HG02943 (cell line): ENCODE data around the gene RABAC1.
"Not testable (repeated sequence)": the region's sequence is repeated elsewhere in the genome, so short reads cannot be mapped to it uniquely, and the experiment has no call there.

ENCODE experiments used
- ATAC-seq: cut with Tn5 transposase; IDR thresholded peaks from one replicate; pipeline ENCODE4 v1.9.1; 2021; ENCODE audit warnings: mild to moderate bottlenecking, low read depth, moderate library complexity; ENCODE audit not compliant: unreplicated experiment

RABAC1 gene

GRCh38 chr19:41951686-41952172 lies 7.4 kb downstream of the RABAC1 start:
- no peak for ATAC-seq

GRCh38 chr19:41947091-41947490 lies 12.0 kb downstream of the RABAC1 start:
- no peak for ATAC-seq

GRCh38 chr19:41945135-41945766 lies 13.9 kb downstream of the RABAC1 start:
- peak; percentile 86 for ATAC-seq

GRCh38 chr19:41944336-41944735 lies 14.8 kb downstream of the RABAC1 start:
- no peak for ATAC-seq

- ATAC-seq, result no peak
Observed at GRCh38 chr19:41941410-41942202, 17.5 kb downstream of the RABAC1 start.

- ATAC-seq, result no peak
Observed at GRCh38 chr19:41940731-41941409, 18.3 kb downstream of the RABAC1 start.

- no peak for ATAC-seq
Observed at GRCh38 chr19:41939861-41940730, 19.0 kb downstream of the RABAC1 start.

GRCh38 chr19:41939209-41939608 lies 19.9 kb downstream of the RABAC1 start:
- ATAC-seq, result not testable (repeated sequence)

GRCh38 chr19:41937525-41938468 lies 21.3 kb downstream of the RABAC1 start:
- ATAC-seq, result no peak

GRCh38 chr19:41936961-41937360 lies 22.2 kb downstream of the RABAC1 start:
- no peak for ATAC-seq

GRCh38 chr19:41936416-41936850 lies 22.7 kb downstream of the RABAC1 start:
- ATAC-seq, result no peak

- no peak for ATAC-seq
Observed at GRCh38 chr19:41935760-41936415, 23.2 kb downstream of the RABAC1 start.

GRCh38 chr19:41934849-41935374 lies 24.2 kb downstream of the RABAC1 start:
- no peak for ATAC-seq

- no peak for ATAC-seq
Observed at GRCh38 chr19:41933693-41934426, 25.3 kb downstream of the RABAC1 start.

GRCh38 chr19:41932720-41933332 lies 26.3 kb downstream of the RABAC1 start:
- no peak for ATAC-seq

- ATAC-seq, result no peak
Observed at GRCh38 chr19:41932259-41932719, 26.8 kb downstream of the RABAC1 start.

- no peak for ATAC-seq
Observed at GRCh38 chr19:41930926-41931592, 28.1 kb downstream of the RABAC1 start.
